Brain microvascular endothelial cell (primary cell): ENCODE data around the gene MANF.

Source experiments
- DNase-seq: peaks from one replicate; pipeline ENCODE4 v3.0.0-alpha.2; 2020
- H3K27ac ChIP-seq: fragments of 250-450 bp; sonication (Bioruptor Pico); 2 replicates; pipeline ENCODE4 v1.5.1; 2020; ENCODE audit warnings: mild to moderate bottlenecking, moderate library complexity
- H3K27me3 ChIP-seq: fragments of 250-450 bp; sonication (Bioruptor Pico); replicated peaks from 2 replicates; pipeline ENCODE4 v1.5.1; 2020; ENCODE audit warnings: mild to moderate bottlenecking
- H3K36me3 ChIP-seq: fragments of 250-450 bp; sonication (Bioruptor Pico); replicated peaks from 2 replicates; pipeline ENCODE4 v1.5.1; 2020; ENCODE audit warnings: mild to moderate bottlenecking
- H3K4me3 ChIP-seq: 2 replicates; pipeline ENCODE4 v1.5.1; 2011; ENCODE audit warnings: low read depth, mild to moderate bottlenecking, control low read depth, low read length, moderate library complexity
- in situ Hi-C: cut with HindIII; loops from 2 replicates; pipeline ENCODE4 v1.10.0; 2017; ENCODE audit warnings: low sequenced_read_pairs, low pct_ligation_motif_present
- TF ChIP-seq, protein P1 (sequence below): IDR thresholded peaks from 2 replicates; pipeline ENCODE4 v1.5.1; 2011; ENCODE audit warnings: low read depth, mild to moderate bottlenecking, moderate library complexity, low read length, control low read depth, inconsistent platforms; ENCODE audit errors: missing control alignments

MANF gene

DNA sequence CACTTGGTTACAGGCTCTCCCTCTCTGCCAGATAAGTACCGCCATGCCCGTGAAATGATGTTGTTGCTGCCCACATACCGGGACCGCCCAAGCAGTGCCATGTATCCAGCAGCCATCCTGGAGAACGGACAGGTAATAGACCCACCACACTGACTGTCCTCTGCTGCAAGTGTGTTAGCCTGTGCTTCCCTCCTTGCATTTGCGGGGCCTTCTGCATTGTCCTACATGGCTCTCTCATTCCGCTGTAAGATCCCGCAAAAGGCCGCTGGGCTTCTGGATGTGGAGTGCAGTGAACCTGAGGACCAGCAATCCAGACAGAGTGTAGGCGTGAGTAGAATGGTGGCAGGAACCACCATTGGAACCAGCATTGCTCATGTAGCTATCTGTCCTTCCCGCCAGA, 10.6 kb upstream of the MANF start:
- TF ChIP-seq, protein P1, sequence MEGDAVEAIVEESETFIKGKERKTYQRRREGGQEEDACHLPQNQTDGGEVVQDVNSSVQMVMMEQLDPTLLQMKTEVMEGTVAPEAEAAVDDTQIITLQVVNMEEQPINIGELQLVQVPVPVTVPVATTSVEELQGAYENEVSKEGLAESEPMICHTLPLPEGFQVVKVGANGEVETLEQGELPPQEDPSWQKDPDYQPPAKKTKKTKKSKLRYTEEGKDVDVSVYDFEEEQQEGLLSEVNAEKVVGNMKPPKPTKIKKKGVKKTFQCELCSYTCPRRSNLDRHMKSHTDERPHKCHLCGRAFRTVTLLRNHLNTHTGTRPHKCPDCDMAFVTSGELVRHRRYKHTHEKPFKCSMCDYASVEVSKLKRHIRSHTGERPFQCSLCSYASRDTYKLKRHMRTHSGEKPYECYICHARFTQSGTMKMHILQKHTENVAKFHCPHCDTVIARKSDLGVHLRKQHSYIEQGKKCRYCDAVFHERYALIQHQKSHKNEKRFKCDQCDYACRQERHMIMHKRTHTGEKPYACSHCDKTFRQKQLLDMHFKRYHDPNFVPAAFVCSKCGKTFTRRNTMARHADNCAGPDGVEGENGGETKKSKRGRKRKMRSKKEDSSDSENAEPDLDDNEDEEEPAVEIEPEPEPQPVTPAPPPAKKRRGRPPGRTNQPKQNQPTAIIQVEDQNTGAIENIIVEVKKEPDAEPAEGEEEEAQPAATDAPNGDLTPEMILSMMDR, result no peak
- Histone ChIP-seq H3K36me3 (no peaks in the 10 kb centered on the region), H3K27ac (no peak overlapping the region), H3K27me3 (no peaks in the 10 kb centered on the region), H3K4me3 (no peak overlapping the region)
- no peak for DNase-seq
- in situ Hi-C loops, result loop anchor here (25.0 kb wide), 1 partner anchor 262 kb away; no protein-coding TSS in a partner anchor

DNA sequence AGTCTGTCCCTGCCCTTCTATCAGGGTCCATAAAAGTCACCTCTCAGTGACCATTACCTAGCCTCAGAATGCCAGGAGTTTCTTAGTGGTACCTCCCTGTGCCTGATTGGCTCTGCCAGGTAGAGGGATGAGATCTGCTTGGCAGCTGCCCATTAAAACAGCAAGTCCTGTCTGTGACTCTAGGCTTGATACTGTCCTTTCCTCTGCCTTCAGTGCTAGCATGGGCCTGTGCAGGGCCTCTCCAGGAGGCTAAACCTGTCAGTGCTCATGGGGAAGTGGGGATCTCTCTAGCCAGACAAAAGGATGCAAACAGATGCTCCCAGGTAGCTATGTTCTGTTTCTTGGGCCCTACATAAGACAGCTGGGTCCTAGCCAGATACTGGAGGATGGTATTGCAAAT, 10.0 kb upstream of the MANF start:
- TF ChIP-seq, protein P1, result no peak
- in situ Hi-C loops, result no loop called here
- no peak for DNase-seq
- Histone ChIP-seq H3K4me3 (no peak overlapping the region), H3K36me3 (no peaks in the 10 kb centered on the region), H3K27ac (no peak overlapping the region), H3K27me3 (no peaks in the 10 kb centered on the region)

DNA sequence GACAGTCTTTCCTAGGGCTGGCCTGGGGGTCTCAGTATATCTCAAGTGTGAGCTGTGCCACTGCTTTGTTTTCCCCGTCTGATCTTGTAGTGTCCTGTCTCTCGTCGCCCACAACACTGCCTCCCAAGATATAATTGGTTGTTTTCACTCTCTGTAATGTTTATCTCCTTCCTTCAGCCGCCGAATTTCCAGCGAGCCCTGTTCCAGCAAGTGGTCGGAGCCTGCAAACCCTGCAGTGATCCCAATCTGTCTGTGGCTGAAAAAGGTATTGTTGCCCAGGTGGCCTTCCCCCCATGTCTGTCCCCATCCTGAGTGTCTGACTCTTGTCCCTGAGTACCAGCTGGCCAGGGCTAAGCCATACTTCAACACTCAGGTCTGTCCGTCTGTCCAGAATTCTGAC, 9.5 kb upstream of the MANF start:
- TF ChIP-seq, protein P1, result no peak
- no peak for DNase-seq
- Histone ChIP-seq H3K27ac (no peak overlapping the region), H3K27me3 (no peaks in the 10 kb centered on the region), H3K4me3 (no peak overlapping the region), H3K36me3 (no peaks in the 10 kb centered on the region)
- in situ Hi-C loops, result no loop called here

DNA sequence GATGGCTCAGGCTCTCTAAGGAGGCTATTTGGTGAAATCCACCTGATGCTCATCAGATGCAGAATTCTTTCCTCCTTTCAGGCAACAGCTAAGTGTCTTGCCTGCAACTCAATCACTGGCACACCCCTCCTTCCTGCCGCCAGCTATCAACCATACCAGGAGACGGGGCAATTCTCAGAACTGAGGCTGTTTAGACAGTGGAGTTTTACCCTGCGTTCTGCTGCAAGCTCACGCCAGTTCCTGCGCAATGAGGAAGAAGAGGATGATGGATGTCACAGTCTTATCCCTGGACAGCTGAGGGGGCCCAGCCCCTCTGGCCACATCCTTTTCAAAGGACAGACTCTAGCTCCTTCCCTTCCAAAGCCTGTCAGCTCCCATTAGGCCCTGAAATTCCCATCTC, 7.0 kb upstream of the MANF start:
- Histone ChIP-seq H3K36me3 (no peaks in the 10 kb centered on the region), H3K27me3 (no peaks in the 10 kb centered on the region), H3K27ac (no peak overlapping the region), H3K4me3 (no peak overlapping the region)
- no peak for DNase-seq
- TF ChIP-seq, protein P1, result no peak
- in situ Hi-C loops, result no loop called here

DNA sequence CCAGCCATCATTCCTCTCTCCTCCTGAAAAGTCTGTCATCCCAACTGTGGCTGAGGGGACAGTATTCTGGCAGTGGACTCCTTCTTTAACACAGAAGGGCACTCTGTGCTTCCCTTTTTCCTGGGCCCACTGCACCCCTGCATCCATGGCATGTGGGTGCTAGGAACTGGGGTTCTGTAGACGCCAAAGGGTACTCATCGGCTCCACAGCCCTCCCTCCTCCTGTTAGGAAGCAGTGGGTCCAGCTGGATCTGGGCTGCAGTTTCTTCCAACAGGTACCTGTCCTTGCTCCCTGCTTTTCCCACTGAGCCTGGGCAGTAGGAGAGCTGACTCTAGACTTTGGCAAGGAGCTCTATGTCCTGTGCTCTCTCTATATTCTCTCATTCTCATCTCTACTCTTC, 6.4 kb upstream of the MANF start:
- H3K36me3 ChIP-seq, result no peaks in the 10 kb centered on the region
- in situ Hi-C loops, result no loop called here
- H3K4me3 ChIP-seq, result no peak overlapping the region
- DNase-seq, result no peak
- TF ChIP-seq, protein P1, result no peak
- no peaks in the 10 kb centered on the region for H3K27me3 ChIP-seq
- H3K27ac ChIP-seq, result no peak overlapping the region

DNA sequence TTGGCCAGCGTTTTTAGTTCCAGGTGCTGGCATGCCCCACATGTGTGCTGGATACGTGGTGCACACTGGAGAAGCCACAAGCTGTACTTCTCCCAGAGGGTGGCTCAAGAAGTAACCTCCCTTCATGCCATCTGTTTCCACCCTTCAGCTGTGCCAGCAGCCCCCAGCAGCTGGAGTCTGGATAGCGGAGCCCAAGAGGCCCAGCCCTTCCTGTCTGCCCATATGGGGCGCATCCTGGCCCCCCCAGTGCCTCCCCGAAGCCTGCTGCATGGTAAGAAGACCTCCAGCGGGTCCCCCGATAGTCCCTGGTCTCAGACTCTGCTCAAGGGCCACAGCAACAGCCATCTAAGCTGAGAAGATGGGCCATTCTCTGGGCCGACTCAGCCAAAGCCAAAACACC, 5.8 kb upstream of the MANF start:
- in situ Hi-C loops, result no loop called here
- no peaks in the 10 kb centered on the region for H3K27me3 ChIP-seq
- H3K27ac ChIP-seq, result no peak overlapping the region
- no peaks in the 10 kb centered on the region for H3K36me3 ChIP-seq
- no peak overlapping the region for H3K4me3 ChIP-seq
- TF ChIP-seq, protein P1, result no peak
- no peak for DNase-seq
